ENCODE measurements around the gene LAX1. TPM values are rescaled to one million over a fixed set of nuclear protein-coding genes. Genes with fewer than 3 reads are reported as not detected.
"Not testable (repeated sequence)": the region's sequence is repeated elsewhere in the genome, so short reads cannot be mapped to it uniquely, and the experiment has no call there.

LAX1 gene
- total RNA-seq, 1 donor from 2014 or later, result not detected

GRCh38 chr1:203769505-203770343 lies 4.7 kb downstream of the LAX1 start:
- peak; percentile 91 for DNase-seq

- no peak for DNase-seq
Measured at GRCh38 chr1:203771901-203772301, 6.9 kb downstream of the LAX1 start.

- no peak for DNase-seq
Measured at GRCh38 chr1:203772836-203773235, 7.9 kb downstream of the LAX1 start.

- peak; percentile 52 for DNase-seq
Measured at GRCh38 chr1:203776636-203777035, 11.7 kb downstream of the LAX1 start.

GRCh38 chr1:203777596-203777995 lies 12.6 kb downstream of the LAX1 start:
- no peak for DNase-seq

GRCh38 chr1:203778146-203778545 lies 13.2 kb downstream of the LAX1 start:
- DNase-seq, result no peak

GRCh38 chr1:203778789-203779188 lies 13.8 kb downstream of the LAX1 start:
- DNase-seq, result no peak

- DNase-seq, result no peak
Measured at GRCh38 chr1:203781962-203782361, 17.0 kb downstream of the LAX1 start.

- no peak for DNase-seq
Measured at GRCh38 chr1:203789966-203790365, 25.0 kb downstream of the LAX1 start.

GRCh38 chr1:203791498-203791897 lies 26.5 kb downstream of the LAX1 start:
- no peak for DNase-seq

- DNase-seq, result no peak
Measured at GRCh38 chr1:203792486-203792885, 27.5 kb downstream of the LAX1 start.

- DNase-seq, result not testable (repeated sequence)
Measured at GRCh38 chr1:203793561-203793960, 28.6 kb downstream of the LAX1 start.

GRCh38 chr1:203794764-203795440 lies 29.9 kb downstream of the LAX1 start:
- DNase-seq, result no peak

GRCh38 chr1:203795441-203796235 lies 30.7 kb downstream of the LAX1 start, which contains the start of the genes ZBED6 and ZC3H11A:
ZBED6 (plus strand) TSS chr1:203795623; CDS start chr1:203797523, 1,900 bp downstream.
ZC3H11A (plus strand) TSS chr1:203795623; CDS start chr1:203817071, 21,448 bp downstream.
- peak; percentile 99 for DNase-seq

- DNase-seq, result peak; percentile 54
Measured at GRCh38 chr1:203796236-203796605, 31.2 kb downstream of the LAX1 start.

GRCh38 chr1:203797216-203797615 lies 32.2 kb downstream of the LAX1 start:
- DNase-seq, result no peak

- peak; percentile 16 for DNase-seq
Measured at GRCh38 chr1:203797948-203798655, 33.1 kb downstream of the LAX1 start.

- DNase-seq, result no peak
Measured at GRCh38 chr1:203799157-203799556, 34.2 kb downstream of the LAX1 start.

- DNase-seq, result no peak
Measured at GRCh38 chr1:203799971-203800370, 35.0 kb downstream of the LAX1 start.

- no peak for DNase-seq
Measured at GRCh38 chr1:203805689-203806088, 40.7 kb downstream of the LAX1 start.

- no peak for DNase-seq
Measured at GRCh38 chr1:203807196-203807595, 42.2 kb downstream of the LAX1 start.

- DNase-seq, result no peak
Measured at GRCh38 chr1:203813581-203814341, 48.8 kb downstream of the LAX1 start.
